WERI-Rb-1 (cell line): ENCODE data around the gene PTPRT.

Experiments
- DNase-seq: peaks from one replicate; pipeline ENCODE4 v3.0.0-alpha.2; 2020
- H3K27ac ChIP-seq: fragments of 250-450 bp; sonication (Bioruptor Pico); 2 replicates; pipeline ENCODE4 v1.5.1; 2020; ENCODE audit warnings: mild to moderate bottlenecking, moderate library complexity
- H3K27me3 ChIP-seq: fragments of 250-450 bp; sonication (Bioruptor Pico); 2 replicates; pipeline ENCODE4 v1.5.1; 2021; ENCODE audit warnings: mild to moderate bottlenecking, low read depth, moderate library complexity; ENCODE audit not compliant: insufficient read depth, severe bottlenecking
- H3K36me3 ChIP-seq: fragments of 250-450 bp; sonication (Bioruptor Pico); 2 replicates; pipeline ENCODE4 v1.5.1; 2020; ENCODE audit warnings: mild to moderate bottlenecking, moderate library complexity
- H3K4me3 ChIP-seq: 2 replicates; pipeline ENCODE4 v1.5.1; 2011; ENCODE audit warnings: low read depth, mild to moderate bottlenecking, control low read depth, low read length
- H3K9me3 ChIP-seq: fragments of 250-450 bp; sonication (Bioruptor Pico); 2 replicates; pipeline ENCODE4 v1.5.1; 2021; ENCODE audit warnings: mild to moderate bottlenecking, moderate library complexity; ENCODE audit not compliant: severe bottlenecking
- TF ChIP-seq, protein P1 (sequence below): IDR thresholded peaks from 2 replicates; pipeline ENCODE4 v1.5.1; 2011; ENCODE audit warnings: low read depth, mild to moderate bottlenecking, control low read depth, inconsistent platforms, low read length

PTPRT gene

DNA sequence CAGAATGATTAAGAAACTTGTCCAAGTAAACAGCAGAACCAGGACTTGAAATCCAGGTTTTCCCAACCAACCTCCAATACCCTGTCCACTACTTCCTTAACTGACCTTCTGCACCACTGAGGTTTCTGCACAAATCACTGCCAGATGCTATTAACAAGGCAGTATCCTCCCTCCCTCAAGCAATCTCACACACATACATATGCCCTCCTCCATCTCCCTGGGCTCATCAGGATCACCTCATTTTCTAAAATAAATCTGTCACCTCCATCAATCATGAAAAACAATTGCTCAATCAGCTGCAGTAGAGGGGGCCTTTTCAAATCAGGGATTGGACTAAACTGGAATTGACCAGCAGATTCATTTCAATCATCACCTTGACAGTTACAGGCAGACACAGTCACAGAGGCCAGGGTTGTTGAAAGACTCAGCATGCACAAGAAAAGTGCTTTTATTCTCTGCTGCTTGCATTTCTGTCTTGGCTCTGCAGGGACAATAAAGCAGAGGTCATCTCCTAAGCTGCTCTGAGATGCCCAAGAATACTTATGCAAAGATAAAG is 539.4 kb downstream of the PTPRT start:
- H3K9me3 ChIP-seq = no peaks in the 10 kb centered on the region
- H3K4me3 ChIP-seq = no peak overlapping the region
- no peaks in the 10 kb centered on the region for H3K36me3 ChIP-seq
- DNase-seq = no peak
- H3K27me3 ChIP-seq = no peaks in the 10 kb centered on the region
- H3K27ac ChIP-seq = no peak overlapping the region
- TF ChIP-seq, protein P1, sequence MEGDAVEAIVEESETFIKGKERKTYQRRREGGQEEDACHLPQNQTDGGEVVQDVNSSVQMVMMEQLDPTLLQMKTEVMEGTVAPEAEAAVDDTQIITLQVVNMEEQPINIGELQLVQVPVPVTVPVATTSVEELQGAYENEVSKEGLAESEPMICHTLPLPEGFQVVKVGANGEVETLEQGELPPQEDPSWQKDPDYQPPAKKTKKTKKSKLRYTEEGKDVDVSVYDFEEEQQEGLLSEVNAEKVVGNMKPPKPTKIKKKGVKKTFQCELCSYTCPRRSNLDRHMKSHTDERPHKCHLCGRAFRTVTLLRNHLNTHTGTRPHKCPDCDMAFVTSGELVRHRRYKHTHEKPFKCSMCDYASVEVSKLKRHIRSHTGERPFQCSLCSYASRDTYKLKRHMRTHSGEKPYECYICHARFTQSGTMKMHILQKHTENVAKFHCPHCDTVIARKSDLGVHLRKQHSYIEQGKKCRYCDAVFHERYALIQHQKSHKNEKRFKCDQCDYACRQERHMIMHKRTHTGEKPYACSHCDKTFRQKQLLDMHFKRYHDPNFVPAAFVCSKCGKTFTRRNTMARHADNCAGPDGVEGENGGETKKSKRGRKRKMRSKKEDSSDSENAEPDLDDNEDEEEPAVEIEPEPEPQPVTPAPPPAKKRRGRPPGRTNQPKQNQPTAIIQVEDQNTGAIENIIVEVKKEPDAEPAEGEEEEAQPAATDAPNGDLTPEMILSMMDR = no peak

DNA sequence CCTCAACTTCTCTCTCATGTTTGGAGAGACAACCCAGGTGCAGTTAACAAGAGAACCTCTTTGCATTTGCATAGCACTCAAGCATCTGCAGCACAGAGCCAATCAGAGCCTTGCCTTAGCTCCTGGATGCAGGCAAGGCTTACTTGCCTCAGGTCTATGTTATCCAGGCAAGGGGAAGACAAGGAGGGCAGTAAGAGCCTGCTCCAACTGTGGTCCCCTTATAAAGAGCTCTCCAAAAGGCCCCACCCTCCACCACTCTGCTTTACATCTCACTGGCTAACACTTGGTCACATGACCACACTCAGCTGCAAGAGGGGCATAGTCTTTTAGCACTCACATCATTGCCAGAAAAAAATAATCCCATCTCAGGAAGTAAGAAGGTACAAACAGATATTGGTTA is 540.0 kb downstream of the PTPRT start:
- Histone ChIP-seq H3K36me3 (no peaks in the 10 kb centered on the region), H3K9me3 (no peaks in the 10 kb centered on the region)
- TF ChIP-seq, protein P1 = no peak

GRCh38 chr20:42646250-42646649 is 543.5 kb downstream of the PTPRT start:
- Histone ChIP-seq H3K27me3 (no peaks in the 10 kb centered on the region), H3K36me3 (no peaks in the 10 kb centered on the region), H3K27ac (no peak overlapping the region), H3K4me3 (no peak overlapping the region), H3K9me3 (peaks cover 3% of the 10 kb centered on the region)
- TF ChIP-seq, protein P1 = no peak
- no peak for DNase-seq

More for the DNA sequence above, 540.0 kb downstream of the PTPRT start:
- no peak for DNase-seq
- H3K27ac ChIP-seq = no peak overlapping the region
- H3K4me3 ChIP-seq = no peak overlapping the region
- H3K27me3 ChIP-seq = no peaks in the 10 kb centered on the region

DNA sequence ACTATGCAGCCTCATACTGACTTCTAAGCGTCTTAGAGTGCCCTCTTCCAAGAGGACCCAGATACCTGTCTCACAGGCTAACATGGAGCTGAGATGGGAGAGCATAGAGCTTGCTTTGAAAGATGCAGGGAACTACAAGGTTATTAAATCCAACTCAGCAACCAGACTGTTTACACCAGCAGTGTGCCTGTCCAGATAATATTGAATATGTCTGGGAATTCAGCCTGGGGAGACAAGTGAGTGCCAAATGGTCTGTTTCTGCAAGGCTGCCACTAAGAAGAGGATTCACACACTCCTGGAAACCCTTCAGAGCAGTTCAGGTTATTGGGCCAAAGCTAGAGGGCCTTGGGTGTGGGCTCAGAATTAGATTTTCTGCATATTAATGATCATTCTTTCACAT is 547.8 kb downstream of the PTPRT start:
- Histone ChIP-seq H3K27me3 (no peaks in the 10 kb centered on the region), H3K4me3 (no peak overlapping the region), H3K36me3 (no peaks in the 10 kb centered on the region), H3K27ac (no peak overlapping the region), H3K9me3 (peaks cover 3% of the 10 kb centered on the region)
- TF ChIP-seq, protein P1 = no peak
- no peak for DNase-seq

DNA sequence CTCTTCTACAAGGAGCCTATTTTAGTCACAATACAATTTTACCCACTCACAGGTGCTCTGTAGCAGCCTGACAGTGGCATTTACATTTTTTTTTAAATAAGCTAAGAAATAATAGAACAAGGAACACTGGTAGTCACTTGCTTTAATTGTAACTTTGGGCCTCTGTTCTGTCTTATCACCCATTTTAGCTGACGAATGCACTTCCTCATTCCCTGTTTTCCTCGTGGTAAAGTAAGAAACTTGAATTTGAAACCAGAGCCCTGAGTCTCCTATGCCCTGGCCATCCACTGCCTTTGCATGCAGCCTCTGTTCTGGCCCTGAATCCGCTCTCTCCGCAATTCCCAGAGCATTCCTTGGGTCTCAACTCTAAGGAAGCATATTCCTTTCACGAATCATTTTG is 550.6 kb downstream of the PTPRT start:
- TF ChIP-seq, protein P1 = no peak
- DNase-seq = no peak
- H3K27me3 ChIP-seq = no peaks in the 10 kb centered on the region
- H3K9me3 ChIP-seq = peaks cover 3% of the 10 kb centered on the region
- H3K27ac ChIP-seq = no peak overlapping the region
- H3K36me3 ChIP-seq = no peaks in the 10 kb centered on the region
- H3K4me3 ChIP-seq = no peak overlapping the region
